ENCODE measurements around the gene PMIS2.
A peak's percentile ranks its signal among the peaks of the same experiment; 100 is the strongest.

The PMIS2 gene

GRCh38 chr19:35608251-35608650 lies 22.3 kb downstream of the PMIS2 start:
- no peak for DNase-seq (ENCODE audit: low read depth)
- no peak for TF ChIP-seq CTCF (IDR thresholded peaks at IDR 0.05; ENCODE audit: low read depth, low read length, missing control alignments)
- no peak overlapping the region for H3K4me3 ChIP-seq (ENCODE audit: low read depth, low read length)

- no peak overlapping the region for H3K4me3 ChIP-seq (ENCODE audit: low read depth, low read length)
- TF ChIP-seq CTCF (IDR thresholded peaks at IDR 0.05; ENCODE audit: low read depth, low read length, missing control alignments), result no peak
- peak; percentile 69 for DNase-seq (ENCODE audit: low read depth)
Measured at GRCh38 chr19:35609851-35610353, 23.9 kb downstream of the PMIS2 start.

GRCh38 chr19:35612224-35612558 lies 26.2 kb downstream of the PMIS2 start:
- no peak for DNase-seq (ENCODE audit: low read depth)
- no peak for TF ChIP-seq CTCF (IDR thresholded peaks at IDR 0.05; ENCODE audit: low read depth, low read length, missing control alignments)
- H3K4me3 ChIP-seq (ENCODE audit: low read depth, low read length), result peak overlapping the region; percentile 68; the same call in 1 of the 2 replicates

GRCh38 chr19:35612559-35613321 lies 26.8 kb downstream of the PMIS2 start, which contains the start of gene HAUS5:
Gene HAUS5, plus strand, starts transcription at chr19:35612735. Its CDS starts 60 bp downstream, at chr19:35612795.
- no peak for TF ChIP-seq CTCF (IDR thresholded peaks at IDR 0.05; ENCODE audit: low read depth, low read length, missing control alignments)
- peak; percentile 74 for DNase-seq (ENCODE audit: low read depth)
- H3K4me3 ChIP-seq (ENCODE audit: low read depth, low read length), result peak within 1 kb of the TSS; percentile 68

GRCh38 chr19:35613574-35613973 lies 27.6 kb downstream of the PMIS2 start:
- no peak for TF ChIP-seq CTCF (IDR thresholded peaks at IDR 0.05; ENCODE audit: low read depth, low read length, missing control alignments)
- H3K4me3 ChIP-seq (ENCODE audit: low read depth, low read length), result no peak overlapping the region; the same call in 1 of the 2 replicates
- DNase-seq (ENCODE audit: low read depth), result no peak

GRCh38 chr19:35615036-35615435 lies 29.1 kb downstream of the PMIS2 start:
- no peak for DNase-seq (ENCODE audit: low read depth)
- TF ChIP-seq CTCF (IDR thresholded peaks at IDR 0.05; ENCODE audit: low read depth, low read length, missing control alignments), result no peak
- H3K4me3 ChIP-seq (ENCODE audit: low read depth, low read length), result no peak overlapping the region

GRCh38 chr19:35618857-35619256 lies 32.9 kb downstream of the PMIS2 start:
- DNase-seq (ENCODE audit: low read depth), result no peak
- H3K4me3 ChIP-seq (ENCODE audit: low read depth, low read length), result no peak overlapping the region
- TF ChIP-seq CTCF (IDR thresholded peaks at IDR 0.05; ENCODE audit: low read depth, low read length, missing control alignments), result peak; percentile 2

Data from GM12864 (cell line).